HL-60/S4 treated with retinoic acid at 250 ng/mL for 4 days and 3 days (cell line): ENCODE results near the gene SPAG17.
"Not testable (repeated sequence)": the region's sequence is repeated elsewhere in the genome, so short reads cannot be mapped to it uniquely, and the experiment has no call there.

Experiments used
- in situ Hi-C: fragments of 300-500 bp; cut with MboI; formaldehyde crosslinking; loops from 2 replicates; pipeline ENCODE4 v1.7.0; 2022; ENCODE audit warnings: low sequenced_read_pairs

The SPAG17 gene

DNA sequence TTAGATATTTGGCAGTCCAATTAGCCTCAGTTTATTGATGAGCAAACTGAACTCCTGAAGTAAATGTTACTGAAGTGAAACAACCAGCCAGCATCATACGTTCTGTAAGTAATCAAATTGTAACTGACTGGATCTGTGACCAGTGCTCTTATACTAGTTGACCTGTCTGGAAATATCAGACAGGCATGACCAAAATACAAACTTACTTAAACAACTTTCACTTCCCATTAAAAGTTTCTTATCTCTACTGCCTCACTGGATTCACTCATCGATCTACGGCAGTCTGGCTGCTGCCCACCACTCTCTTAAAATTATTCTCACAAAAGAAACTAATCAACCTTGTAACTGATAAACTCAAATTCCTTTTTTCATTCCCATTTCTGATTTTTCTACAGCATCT lies 199.1 kb downstream of the SPAG17 start:
- in situ Hi-C loops, result no loop called here

- in situ Hi-C loops, result no loop called here
These were observed 199.8 kb downstream of the SPAG17 start for GRCh38 chr1:117985239-117985638.

DNA sequence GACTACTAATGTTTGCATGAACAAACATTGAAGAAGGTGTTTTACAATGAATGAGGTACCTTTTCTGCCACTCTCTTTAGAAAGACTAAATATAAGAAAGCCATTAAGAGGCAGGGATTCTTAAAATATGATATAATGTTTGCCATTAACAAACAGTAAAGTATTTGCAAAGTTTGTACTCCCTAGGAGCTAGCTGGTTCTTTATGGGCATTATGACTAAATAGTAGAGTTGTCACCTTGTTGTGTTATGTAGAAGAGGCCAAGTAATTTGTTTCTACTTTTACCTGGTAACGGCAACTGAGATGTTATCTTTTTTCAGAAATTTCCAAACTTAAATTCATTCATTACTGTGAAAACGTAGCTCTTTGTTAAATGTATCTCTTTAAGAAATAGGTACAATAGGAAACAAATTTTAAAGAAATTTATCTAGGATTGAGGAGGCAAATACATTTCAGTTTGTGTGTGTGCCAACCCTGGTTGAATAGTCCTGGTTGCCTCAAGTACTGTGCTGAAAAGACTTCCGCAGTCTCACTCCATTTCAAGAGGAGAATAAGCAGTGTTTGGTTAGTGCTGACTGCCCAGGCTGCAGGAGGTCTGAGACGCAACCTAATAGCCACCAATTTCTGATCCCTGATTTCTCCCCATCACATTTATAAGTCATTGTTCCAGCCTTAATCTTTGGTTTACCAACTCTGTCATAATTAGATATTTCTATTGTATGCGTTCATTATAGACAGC lies 203.4 kb downstream of the SPAG17 start:
- in situ Hi-C loops, result no loop called here

DNA sequence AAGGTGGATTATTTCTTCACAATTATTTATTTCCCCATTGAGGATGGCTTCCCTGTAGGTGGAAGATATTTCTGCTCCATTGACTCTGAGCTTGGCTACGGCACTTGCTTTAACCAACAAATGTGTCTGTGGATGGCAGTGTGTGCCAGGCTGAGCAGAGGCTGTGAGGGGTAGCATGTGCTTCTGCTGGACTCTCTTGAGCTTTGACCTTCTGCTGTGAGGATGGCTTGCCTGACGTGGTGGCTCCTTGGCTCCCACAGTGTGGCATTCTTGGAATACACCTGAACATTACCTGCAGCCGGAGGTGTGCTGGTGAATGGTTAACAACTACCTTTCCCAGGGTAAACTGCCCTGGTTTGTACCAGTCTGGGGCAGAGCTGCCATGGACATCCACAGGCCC lies 208.6 kb downstream of the SPAG17 start:
- in situ Hi-C loops, result no loop called here

GRCh38 chr1:117971777-117972176 lies 213.3 kb downstream of the SPAG17 start:
- in situ Hi-C loops, result no loop called here

DNA sequence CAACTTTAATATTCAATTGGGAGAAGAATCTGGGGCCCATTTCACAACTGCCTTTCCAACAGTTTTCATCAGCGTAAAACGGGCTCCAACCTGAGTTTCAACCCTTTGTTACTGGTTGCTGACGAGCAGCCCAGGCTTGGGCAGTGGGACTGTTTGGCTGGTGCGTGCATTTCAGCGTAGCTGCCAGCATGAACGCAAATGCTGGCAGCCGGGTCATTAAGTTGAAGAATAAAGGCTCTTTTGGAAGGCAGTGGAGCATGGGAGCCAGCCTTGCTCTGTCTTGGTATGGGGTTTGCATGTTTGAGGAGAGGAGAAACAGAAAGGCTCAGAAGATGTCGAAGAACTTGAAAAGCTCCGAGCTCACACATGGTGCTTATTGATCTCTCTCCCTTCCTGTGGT lies 214.8 kb downstream of the SPAG17 start:
- in situ Hi-C loops, result no loop called here

DNA sequence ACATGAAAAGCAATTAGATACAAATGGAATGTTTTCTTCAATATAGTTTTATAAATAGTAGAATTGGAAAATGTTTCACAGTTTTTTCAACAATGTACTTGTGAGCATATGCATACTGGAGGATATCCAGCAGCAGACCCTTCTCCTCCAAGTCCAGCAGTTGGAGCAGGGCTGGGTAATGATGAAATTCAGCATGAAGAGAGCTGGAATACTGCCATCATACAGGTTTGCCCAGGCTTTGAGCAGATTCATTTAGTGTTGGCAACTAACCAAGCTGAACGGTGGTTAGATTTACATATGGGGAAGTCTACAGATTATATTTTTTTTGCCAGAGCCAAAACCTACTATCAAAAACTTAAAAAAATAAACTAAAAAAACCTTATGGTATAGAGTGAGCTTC lies 217.1 kb downstream of the SPAG17 start:
- in situ Hi-C loops, result no loop called here

- in situ Hi-C loops, result no loop called here
These were observed 217.6 kb downstream of the SPAG17 start for GRCh38 chr1:117967477-117967876.

DNA sequence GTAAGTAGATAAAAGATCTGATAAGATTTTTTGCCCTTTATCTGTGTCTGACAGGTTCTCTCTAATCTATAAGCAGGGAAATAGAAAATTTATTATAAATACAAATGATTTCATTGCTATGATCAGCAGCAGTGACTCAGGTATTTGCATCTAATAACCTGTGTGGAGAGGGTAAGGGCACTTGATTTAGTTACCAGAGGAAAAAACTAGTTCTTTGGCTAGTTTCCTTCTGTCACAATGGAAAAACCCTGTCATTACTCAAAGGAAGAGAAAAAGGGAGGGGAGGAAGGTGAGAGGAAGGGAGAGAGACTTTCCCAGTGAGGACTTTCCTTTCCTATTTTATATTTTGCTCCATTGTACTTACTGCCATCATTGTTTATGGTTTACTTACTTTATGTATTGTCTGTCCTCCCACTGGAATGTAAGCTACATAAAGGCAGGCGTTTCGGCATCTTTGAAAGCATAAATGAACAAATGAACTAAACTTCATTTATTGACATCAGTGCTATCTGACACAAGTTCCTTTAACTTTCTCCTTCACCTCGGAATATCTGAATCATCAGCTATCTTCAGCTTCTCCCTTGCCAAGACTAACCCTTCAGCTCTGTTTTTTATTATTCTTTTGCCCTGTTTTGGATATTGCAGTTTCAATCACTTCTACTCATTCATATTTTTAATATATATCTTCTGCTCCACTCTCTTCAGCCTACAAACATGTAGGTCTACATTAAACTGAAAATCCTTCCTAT lies 220.6 kb downstream of the SPAG17 start:
- in situ Hi-C loops, result no loop called here

GRCh38 chr1:117959364-117959763 lies 225.7 kb downstream of the SPAG17 start:
- in situ Hi-C loops, result no loop called here

GRCh38 chr1:117952386-117952785 lies 232.6 kb downstream of the SPAG17 start:
- in situ Hi-C loops, result no loop called here

DNA sequence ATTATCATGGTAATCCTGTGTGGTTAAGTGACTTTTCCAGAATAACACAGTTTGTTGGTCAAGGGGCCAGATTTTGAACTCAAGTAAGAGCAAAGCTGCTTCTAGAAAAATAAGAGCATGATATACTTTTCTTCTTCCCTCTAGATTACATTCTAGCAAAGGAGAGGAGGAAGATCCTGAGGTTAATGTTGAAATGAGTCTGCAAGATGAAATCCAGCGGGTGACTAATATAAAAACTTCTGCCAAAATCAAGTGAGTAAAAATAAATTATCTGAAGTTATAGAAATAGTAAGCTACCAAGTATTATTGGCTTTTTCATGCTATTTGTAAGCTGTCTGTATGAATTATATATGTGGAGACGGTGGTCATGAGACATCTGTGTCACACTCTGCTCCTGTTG lies 242.7 kb downstream of the SPAG17 start:
- in situ Hi-C loops, result no loop called here

DNA sequence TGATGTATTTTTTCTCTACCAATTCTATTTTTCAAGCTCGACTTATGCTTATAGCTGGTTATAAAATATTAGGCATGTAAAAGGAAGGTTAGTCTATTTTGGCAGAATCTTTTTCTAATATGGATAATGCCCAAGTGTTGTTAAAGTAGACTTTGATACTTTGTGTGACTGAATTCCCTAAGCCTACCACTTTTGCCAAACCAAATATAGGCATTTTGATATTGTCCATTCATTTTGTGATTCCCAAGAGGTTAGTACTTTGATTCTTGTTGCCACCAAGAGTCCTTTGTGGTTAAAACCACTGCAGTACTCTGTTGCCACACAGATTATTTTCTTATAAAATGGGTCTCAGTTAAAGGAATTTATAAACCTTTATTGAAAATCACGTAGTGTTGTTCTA lies 251.3 kb downstream of the SPAG17 start:
- in situ Hi-C loops, result no loop called here

DNA sequence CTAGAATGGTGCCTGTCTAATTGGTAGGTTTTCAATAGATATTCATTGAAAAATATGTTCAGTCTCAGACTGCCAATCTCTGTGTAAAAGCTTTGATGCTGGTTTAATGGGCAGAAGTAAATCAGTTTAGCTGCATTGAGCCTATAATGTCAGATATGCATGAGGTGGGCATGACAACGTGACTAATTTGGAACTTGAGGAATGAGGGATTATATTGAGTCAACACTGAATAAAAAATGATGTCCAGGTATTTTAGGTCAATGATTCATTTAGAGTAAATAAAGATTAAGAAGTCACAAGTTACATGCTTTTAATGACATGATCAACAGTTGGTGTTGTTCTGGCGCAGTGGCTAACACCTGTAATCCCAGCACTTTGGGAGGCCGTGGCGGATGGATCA lies 252.5 kb downstream of the SPAG17 start:
- in situ Hi-C loops, result no loop called here

DNA sequence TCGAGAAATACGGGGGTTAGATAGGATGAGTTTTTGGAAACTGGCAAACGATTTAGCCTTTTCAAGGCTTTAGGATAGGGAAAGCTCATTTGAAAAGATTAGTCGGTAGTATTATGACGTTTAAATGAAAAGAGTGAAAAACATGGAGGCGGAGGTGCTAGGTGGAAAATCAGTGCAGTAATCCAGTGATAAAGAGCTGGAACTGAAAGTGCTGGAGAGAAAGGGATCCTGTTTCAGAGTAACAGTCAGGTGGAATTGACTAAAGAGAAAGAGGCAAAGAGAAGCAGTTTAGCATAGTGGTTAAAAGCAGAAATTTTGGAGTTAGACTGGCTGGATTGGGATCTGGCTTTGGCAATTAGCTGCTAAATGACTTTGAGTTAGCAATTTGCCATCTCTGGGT lies 254.5 kb downstream of the SPAG17 start:
- in situ Hi-C loops, result no loop called here

- in situ Hi-C loops, result no loop called here
These were observed 254.9 kb downstream of the SPAG17 start for GRCh38 chr1:117930173-117930447.

GRCh38 chr1:117929343-117930172 lies 255.5 kb downstream of the SPAG17 start, which contains the start of the genes GDAP2 and WDR3:
TSS of gene GDAP2 (minus strand) at chr1:117929621. CDS start at chr1:117920357, 9,264 bp downstream.
TSS of gene WDR3 (plus strand) at chr1:117929739. CDS start at chr1:117933320, 3,581 bp downstream.
- in situ Hi-C loops, result no loop called here

DNA sequence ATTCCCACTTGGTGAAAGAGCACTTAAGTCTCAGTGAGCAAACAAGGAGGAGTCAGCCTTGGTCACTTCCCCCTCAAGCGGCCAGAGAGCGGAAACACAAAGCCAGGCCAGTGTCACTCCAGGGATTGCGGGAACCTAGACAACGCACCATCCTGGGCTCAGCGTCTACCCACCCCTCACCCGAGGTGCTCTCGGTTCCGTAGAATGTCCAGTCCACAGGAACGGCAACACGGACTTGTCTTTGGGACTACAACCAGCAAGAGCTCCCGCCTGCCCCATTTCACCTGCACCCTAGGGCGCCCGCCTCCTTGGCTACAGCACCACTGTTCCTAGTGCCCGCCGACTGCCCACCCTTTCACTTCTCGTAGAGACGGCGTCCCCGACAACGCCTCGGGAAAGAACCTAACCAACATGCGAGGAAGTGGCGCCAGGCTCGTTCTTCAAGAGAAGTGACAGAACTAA lies 256.1 kb downstream of the SPAG17 start:
- in situ Hi-C loops, result no loop called here

GRCh38 chr1:117925981-117926380 lies 259.0 kb downstream of the SPAG17 start:
- in situ Hi-C loops, result no loop called here

DNA sequence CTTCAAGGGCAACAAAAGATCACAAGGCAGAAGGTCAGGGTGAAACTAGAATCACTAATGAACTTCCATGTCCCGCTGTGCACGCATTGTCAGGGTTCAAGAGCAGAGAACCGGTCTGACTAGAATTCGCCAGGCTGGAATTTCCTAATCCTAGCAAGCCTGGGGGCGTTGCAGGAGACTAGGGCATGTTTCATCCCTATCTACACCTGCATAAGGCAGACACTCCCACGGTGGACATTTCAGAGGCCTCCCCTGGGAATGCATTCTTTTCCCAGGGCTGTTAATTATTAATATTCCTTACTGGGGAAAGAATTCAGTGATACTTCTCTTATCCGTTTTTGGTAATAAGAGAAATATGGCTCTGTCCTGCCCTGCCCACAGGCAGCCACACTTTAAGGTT lies 262.3 kb downstream of the SPAG17 start:
- in situ Hi-C loops, result not testable (repeated sequence)

DNA sequence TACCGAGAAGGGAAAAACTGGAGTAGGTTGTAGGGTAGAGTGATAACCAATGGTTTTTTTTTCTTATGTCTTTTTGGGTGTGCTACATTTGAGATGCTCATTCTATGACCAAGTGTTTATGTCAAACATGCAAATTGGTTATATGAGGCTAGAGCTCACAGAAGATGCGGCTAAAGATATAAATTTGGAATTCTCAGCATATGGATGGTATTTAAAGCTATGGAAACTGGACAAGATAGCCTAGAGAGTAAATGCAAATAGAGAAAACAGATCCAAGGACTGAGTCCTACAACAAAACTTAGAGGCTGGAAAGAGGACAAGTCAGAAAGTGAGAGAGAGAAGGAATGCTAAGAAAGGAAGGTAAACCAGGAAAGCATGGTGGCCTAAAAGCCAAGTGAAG lies 263.0 kb downstream of the SPAG17 start:
- in situ Hi-C loops, result no loop called here

DNA sequence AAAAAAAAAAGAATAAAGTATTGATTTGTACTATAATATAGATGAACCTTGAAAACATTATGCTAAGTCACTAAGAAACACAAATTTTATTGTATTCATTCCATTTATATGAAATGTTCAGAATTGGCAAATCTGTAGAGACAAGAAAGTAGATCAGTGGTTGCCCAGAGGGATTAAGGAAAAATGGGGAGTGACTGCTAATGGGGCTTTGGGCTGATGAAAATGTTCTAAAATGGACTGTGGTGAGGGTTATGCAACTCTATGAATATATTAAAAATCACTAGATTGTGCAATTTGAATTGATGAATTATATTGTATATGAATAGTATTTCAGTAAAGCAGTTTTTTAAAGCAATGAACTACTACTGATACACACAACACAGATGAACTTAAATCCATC lies 265.7 kb downstream of the SPAG17 start:
- in situ Hi-C loops, result no loop called here
